LoVo (cell line): ENCODE measurements around the gene LCN15.
"Not testable (repeated sequence)": the region's sequence is repeated elsewhere in the genome, so short reads cannot be mapped to it uniquely, and the experiment has no call there.

Experiments used
- DNase-seq: peaks from one replicate; pipeline ENCODE4 v3.0.0-alpha.2; 2016; ENCODE audit warnings: low spot score

The LCN15 gene

GRCh38 chr9:136774416-136775045 is 10.2 kb upstream of the LCN15 start:
- no peak for DNase-seq

- DNase-seq: no peak
These were observed 9.2 kb upstream of the LCN15 start for GRCh38 chr9:136773386-136774044.

GRCh38 chr9:136771907-136772415 is 7.6 kb upstream of the LCN15 start:
- DNase-seq: no peak

GRCh38 chr9:136769710-136770191 is 5.4 kb upstream of the LCN15 start:
- DNase-seq: peak; percentile 60

- peak; percentile 57 for DNase-seq
These were observed 2.2 kb upstream of the LCN15 start for GRCh38 chr9:136766410-136767120.

- DNase-seq: not testable (repeated sequence)
These were observed 1.6 kb upstream of the LCN15 start for GRCh38 chr9:136765745-136766409.

- no peak for DNase-seq
These were observed 723 bp upstream of the LCN15 start for GRCh38 chr9:136765041-136765440.

- no peak for DNase-seq
These were observed 676 bp downstream of the LCN15 start for GRCh38 chr9:136763649-136764035.

GRCh38 chr9:136762915-136763648 is 1.2 kb downstream of the LCN15 start:
- DNase-seq: no peak

- no peak for DNase-seq
These were observed 2.1 kb downstream of the LCN15 start for GRCh38 chr9:136762221-136762691.

GRCh38 chr9:136761545-136761981 is 2.8 kb downstream of the LCN15 start:
- DNase-seq: no peak

GRCh38 chr9:136760834-136761544 is 3.3 kb downstream of the LCN15 start:
- DNase-seq: not testable (repeated sequence)

- DNase-seq: no peak
These were observed 3.9 kb downstream of the LCN15 start for GRCh38 chr9:136760424-136760823.

- no peak for DNase-seq
These were observed 4.6 kb downstream of the LCN15 start for GRCh38 chr9:136759436-136760325.

GRCh38 chr9:136759001-136759400 is 5.3 kb downstream of the LCN15 start:
- DNase-seq: no peak

- no peak for DNase-seq
These were observed 6.6 kb downstream of the LCN15 start for GRCh38 chr9:136757751-136758140.

- no peak for DNase-seq
These were observed 7.0 kb downstream of the LCN15 start for GRCh38 chr9:136757328-136757727.

GRCh38 chr9:136756836-136757235 is 7.5 kb downstream of the LCN15 start:
- DNase-seq: no peak

- DNase-seq: no peak
These were observed 8.2 kb downstream of the LCN15 start for GRCh38 chr9:136756134-136756438.
